Measurements from ENCODE around the gene SDCCAG8.

The SDCCAG8 gene

DNA sequence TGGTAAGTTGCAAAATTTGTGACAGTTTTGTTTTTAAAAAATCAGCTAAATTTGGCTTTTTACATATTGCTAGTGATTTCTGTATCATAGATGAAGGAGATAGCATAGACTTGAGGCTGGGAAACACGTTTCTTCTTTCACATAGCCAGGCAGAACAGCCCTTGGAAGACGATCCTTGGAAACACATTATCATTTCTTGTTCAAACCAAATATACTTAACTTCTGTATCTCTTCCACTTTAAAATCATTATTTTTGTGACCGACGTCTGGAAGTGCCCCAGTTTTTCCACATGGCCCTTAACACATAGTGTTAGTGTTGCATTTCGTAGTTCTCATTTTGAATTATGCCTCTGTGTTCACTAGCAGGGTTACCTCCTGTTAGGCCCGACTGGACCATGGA lies 193.5 kb downstream of the SDCCAG8 start:
- H3K4me3 ChIP-seq (ENCODE audit: low read depth, low read length) = no peak overlapping the region
- H3K9me3 ChIP-seq (ENCODE audit: control insufficient read depth, low read length) = no peaks in the 10 kb centered on the region
- no peaks in the 10 kb centered on the region for H3K79me2 ChIP-seq
- no peak overlapping the region for H3K4me2 ChIP-seq (ENCODE audit: low read length)
- no peaks in the 10 kb centered on the region for H3K4me1 ChIP-seq
- TF ChIP-seq, protein P1, sequence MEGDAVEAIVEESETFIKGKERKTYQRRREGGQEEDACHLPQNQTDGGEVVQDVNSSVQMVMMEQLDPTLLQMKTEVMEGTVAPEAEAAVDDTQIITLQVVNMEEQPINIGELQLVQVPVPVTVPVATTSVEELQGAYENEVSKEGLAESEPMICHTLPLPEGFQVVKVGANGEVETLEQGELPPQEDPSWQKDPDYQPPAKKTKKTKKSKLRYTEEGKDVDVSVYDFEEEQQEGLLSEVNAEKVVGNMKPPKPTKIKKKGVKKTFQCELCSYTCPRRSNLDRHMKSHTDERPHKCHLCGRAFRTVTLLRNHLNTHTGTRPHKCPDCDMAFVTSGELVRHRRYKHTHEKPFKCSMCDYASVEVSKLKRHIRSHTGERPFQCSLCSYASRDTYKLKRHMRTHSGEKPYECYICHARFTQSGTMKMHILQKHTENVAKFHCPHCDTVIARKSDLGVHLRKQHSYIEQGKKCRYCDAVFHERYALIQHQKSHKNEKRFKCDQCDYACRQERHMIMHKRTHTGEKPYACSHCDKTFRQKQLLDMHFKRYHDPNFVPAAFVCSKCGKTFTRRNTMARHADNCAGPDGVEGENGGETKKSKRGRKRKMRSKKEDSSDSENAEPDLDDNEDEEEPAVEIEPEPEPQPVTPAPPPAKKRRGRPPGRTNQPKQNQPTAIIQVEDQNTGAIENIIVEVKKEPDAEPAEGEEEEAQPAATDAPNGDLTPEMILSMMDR (IDR thresholded peaks at IDR 0.05) = no peak
- H2AFZ ChIP-seq = no peak overlapping the region
- no peak overlapping the region for H3K9ac ChIP-seq
- no peaks in the 10 kb centered on the region for H3K27me3 ChIP-seq (ENCODE audit: control insufficient read depth, insufficient read depth, low read length)
- H3K27ac ChIP-seq = no peak overlapping the region
- H3K36me3 ChIP-seq (ENCODE audit: control insufficient read depth, insufficient read depth, low read length) = no peaks in the 10 kb centered on the region

GRCh38 chr1:243452092-243452491 lies 196.3 kb downstream of the SDCCAG8 start:
- TF ChIP-seq, protein P1 (IDR thresholded peaks at IDR 0.05) = no peak
- Histone ChIP-seq H3K79me2 (no peaks in the 10 kb centered on the region), H3K4me1 (no peaks in the 10 kb centered on the region), H3K27ac (no peak overlapping the region), H3K9ac (no peak overlapping the region), H3K27me3 (ENCODE audit: control insufficient read depth, insufficient read depth, low read length) (no peaks in the 10 kb centered on the region), H3K4me3 (ENCODE audit: low read depth, low read length) (no peak overlapping the region), H3K9me3 (ENCODE audit: control insufficient read depth, low read length) (no peaks in the 10 kb centered on the region), H3K4me2 (ENCODE audit: low read length) (no peak overlapping the region), H3K36me3 (ENCODE audit: control insufficient read depth, insufficient read depth, low read length) (no peaks in the 10 kb centered on the region), H2AFZ (no peak overlapping the region)

DNA sequence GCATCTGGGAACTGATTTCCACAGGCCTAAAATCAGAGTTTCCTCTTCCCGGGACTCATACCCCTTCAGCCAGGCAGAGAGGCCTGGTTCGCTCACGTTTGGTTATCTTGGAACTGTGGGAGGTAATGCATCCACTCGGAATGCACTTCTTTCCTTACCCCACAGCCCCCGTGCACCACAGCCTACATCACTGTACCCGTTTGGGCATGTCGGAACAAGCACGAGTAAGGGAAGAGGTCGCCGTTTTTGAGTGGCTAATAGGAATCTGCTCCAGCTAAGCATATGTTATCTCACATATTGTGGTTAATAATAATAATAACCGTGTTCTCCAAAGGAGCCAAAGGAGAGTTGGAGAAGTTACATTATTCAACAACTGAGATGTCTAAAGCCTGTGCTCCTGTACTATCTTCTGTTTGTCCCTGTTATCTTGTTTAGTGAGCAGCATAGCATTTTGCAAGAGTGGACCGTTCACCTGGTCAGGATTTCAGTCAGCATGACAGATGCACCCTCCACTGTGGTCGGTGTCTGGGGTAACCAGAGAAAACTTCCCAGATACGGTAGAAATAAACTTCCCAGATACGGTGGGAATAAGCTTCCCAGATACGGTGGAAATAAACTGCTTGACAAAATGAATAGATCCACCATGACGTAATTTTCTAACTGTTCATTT lies 198.6 kb downstream of the SDCCAG8 start:
- no peaks in the 10 kb centered on the region for H3K36me3 ChIP-seq (ENCODE audit: control insufficient read depth, insufficient read depth, low read length)
- no peaks in the 10 kb centered on the region for H3K4me1 ChIP-seq
- no peaks in the 10 kb centered on the region for H3K79me2 ChIP-seq
- H3K4me2 ChIP-seq (ENCODE audit: low read length) = no peak overlapping the region
- no peak overlapping the region for H3K27ac ChIP-seq
- H2AFZ ChIP-seq = no peak overlapping the region
- no peak overlapping the region for H3K9ac ChIP-seq
- no peak overlapping the region for H3K4me3 ChIP-seq (ENCODE audit: low read depth, low read length)
- TF ChIP-seq, protein P1 (IDR thresholded peaks at IDR 0.05) = no peak
- H3K27me3 ChIP-seq (ENCODE audit: control insufficient read depth, insufficient read depth, low read length) = no peaks in the 10 kb centered on the region
- no peaks in the 10 kb centered on the region for H3K9me3 ChIP-seq (ENCODE audit: control insufficient read depth, low read length)

- Histone ChIP-seq H3K4me1 (no peaks in the 10 kb centered on the region), H3K4me2 (ENCODE audit: low read length) (no peak overlapping the region), H3K79me2 (no peaks in the 10 kb centered on the region), H2AFZ (no peak overlapping the region), H3K27ac (no peak overlapping the region), H3K27me3 (ENCODE audit: control insufficient read depth, insufficient read depth, low read length) (no peaks in the 10 kb centered on the region), H3K36me3 (ENCODE audit: control insufficient read depth, insufficient read depth, low read length) (no peaks in the 10 kb centered on the region), H3K9me3 (ENCODE audit: control insufficient read depth, low read length) (no peaks in the 10 kb centered on the region), H3K4me3 (ENCODE audit: low read depth, low read length) (no peak overlapping the region), H3K9ac (no peak overlapping the region)
- TF ChIP-seq, protein P1 (IDR thresholded peaks at IDR 0.05) = no peak
These were observed 200.2 kb downstream of the SDCCAG8 start for GRCh38 chr1:243455760-243456651.
